ENCODE results near the gene RFTN1. TPM values are rescaled to one million over a fixed set of nuclear protein-coding genes. Genes with fewer than 3 reads are reported as not detected.

Gene RFTN1
- total and polyA plus RNA-seq, 9 of the 15 experiments (the other 6 are each of a cell fraction or from before 2014, with no cell fraction given): 0.08 to 0.51 (median 0.11) TPM; not detected in 6

DNA sequence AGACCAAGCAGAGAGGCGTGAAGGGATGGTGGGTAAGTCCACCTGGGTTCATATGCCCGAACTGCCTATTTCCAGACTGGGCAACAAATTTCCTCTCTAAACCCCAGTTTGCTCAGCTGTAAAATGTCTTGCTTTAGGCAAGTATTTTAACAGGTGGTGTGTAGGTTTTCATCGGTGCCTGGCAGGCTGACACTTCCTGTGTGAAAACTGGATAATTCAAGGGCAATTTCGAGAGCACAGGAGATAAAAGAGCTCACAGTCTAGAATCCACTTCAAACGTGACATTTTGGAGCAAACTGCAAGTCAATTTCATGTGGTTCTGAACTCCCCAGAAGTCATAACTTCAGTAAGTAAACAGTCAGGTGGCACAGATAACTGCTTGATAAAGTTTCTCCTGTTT is 136.3 kb downstream of the RFTN1 start (continued):
- TF ChIP-seq, protein P1, sequence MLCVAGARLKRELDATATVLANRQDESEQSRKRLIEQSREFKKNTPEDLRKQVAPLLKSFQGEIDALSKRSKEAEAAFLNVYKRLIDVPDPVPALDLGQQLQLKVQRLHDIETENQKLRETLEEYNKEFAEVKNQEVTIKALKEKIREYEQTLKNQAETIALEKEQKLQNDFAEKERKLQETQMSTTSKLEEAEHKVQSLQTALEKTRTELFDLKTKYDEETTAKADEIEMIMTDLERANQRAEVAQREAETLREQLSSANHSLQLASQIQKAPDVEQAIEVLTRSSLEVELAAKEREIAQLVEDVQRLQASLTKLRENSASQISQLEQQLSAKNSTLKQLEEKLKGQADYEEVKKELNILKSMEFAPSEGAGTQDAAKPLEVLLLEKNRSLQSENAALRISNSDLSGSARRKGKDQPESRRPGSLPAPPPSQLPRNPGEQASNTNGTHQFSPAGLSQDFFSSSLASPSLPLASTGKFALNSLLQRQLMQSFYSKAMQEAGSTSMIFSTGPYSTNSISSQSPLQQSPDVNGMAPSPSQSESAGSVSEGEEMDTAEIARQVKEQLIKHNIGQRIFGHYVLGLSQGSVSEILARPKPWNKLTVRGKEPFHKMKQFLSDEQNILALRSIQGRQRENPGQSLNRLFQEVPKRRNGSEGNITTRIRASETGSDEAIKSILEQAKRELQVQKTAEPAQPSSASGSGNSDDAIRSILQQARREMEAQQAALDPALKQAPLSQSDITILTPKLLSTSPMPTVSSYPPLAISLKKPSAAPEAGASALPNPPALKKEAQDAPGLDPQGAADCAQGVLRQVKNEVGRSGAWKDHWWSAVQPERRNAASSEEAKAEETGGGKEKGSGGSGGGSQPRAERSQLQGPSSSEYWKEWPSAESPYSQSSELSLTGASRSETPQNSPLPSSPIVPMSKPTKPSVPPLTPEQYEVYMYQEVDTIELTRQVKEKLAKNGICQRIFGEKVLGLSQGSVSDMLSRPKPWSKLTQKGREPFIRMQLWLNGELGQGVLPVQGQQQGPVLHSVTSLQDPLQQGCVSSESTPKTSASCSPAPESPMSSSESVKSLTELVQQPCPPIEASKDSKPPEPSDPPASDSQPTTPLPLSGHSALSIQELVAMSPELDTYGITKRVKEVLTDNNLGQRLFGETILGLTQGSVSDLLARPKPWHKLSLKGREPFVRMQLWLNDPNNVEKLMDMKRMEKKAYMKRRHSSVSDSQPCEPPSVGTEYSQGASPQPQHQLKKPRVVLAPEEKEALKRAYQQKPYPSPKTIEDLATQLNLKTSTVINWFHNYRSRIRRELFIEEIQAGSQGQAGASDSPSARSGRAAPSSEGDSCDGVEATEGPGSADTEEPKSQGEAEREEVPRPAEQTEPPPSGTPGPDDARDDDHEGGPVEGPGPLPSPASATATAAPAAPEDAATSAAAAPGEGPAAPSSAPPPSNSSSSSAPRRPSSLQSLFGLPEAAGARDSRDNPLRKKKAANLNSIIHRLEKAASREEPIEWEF (CRISPR knock-in tag; IDR thresholded peaks at IDR 0.05): no peak

DNA sequence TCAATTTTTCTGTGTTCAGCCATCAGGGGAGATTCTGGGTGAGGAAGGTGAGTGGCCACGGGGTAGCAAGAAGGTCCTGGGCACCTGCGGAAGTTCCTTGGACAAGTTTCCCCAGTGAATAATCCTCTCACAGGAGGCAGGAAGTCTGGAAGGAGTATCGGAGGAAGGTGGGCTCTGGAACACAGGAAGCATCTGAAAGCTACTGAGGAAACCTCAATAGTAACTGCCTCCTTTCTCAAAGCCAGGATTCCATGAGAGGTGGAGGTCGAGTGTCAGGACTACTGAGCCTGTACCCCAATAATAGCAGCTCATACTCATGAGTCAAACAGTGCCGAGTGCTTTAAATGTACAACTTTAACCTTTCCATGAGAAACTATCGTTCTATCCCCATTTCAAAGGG is 137.6 kb downstream of the RFTN1 start:
- Histone ChIP-seq H4K20me1 (replicated peaks; ENCODE audit: control insufficient read depth, insufficient read depth, low read length) (0 out of 2 replicates have a peak, but pooled peaks cover 4% of the 10 kb centered on the region), H3K36me3 (ENCODE audit: control insufficient read depth, insufficient read depth, low read length) (no peaks in the 10 kb centered on the region), H3K79me2 (ENCODE audit: control insufficient read depth, insufficient read depth, low read length) (no peaks in the 10 kb centered on the region), H3K4me1 (replicated peaks in 1 of 2; ENCODE audit: control insufficient read depth in 2 of 2, insufficient read depth in 2 of 2, low read length in 2 of 2) (peaks cover 0 to 3% of the 10 kb centered on the region in 2 experiments; a peak in 1 of 5 replicates), H3K9ac (ENCODE audit: insufficient read depth in 1 of 2, low read depth in 2 of 2, low read length in 2 of 2) (no peak overlapping the region), H2AFZ (ENCODE audit: low read depth, low read length) (no peak overlapping the region), H3K9me1 (ENCODE audit: control insufficient read depth, insufficient read depth, low read length) (no peaks in the 10 kb centered on the region), H3K4me3 (no peak overlapping the region), H3K9me3 (replicated peaks; ENCODE audit: control insufficient read depth, insufficient read depth, low read depth, low read length) (no peaks in the 10 kb centered on the region), H3K4me2 (ENCODE audit: insufficient read depth, low read length) (no peak overlapping the region), H3K27ac (ENCODE audit: extremely low read depth, low read depth, low read length) (no peak overlapping the region), H3K27me3 (ENCODE audit: control insufficient read depth in 2 of 2, insufficient read depth in 2 of 2, low read length in 2 of 2) (no peaks in the 10 kb centered on the region; a peak in 2 of 5 replicates)
- FAIRE-seq (no peak), DNase-seq (ENCODE audit: extremely low read depth in 1 of 4, low spot score in 3 of 4) (no peak), ATAC-seq (no peak)
- in situ Hi-C loops (cut with MboI) (no loop called here), intact Hi-C loops (cut with micrococcal nuclease) (no loop called here)
- TF ChIP-seq, protein P2, sequence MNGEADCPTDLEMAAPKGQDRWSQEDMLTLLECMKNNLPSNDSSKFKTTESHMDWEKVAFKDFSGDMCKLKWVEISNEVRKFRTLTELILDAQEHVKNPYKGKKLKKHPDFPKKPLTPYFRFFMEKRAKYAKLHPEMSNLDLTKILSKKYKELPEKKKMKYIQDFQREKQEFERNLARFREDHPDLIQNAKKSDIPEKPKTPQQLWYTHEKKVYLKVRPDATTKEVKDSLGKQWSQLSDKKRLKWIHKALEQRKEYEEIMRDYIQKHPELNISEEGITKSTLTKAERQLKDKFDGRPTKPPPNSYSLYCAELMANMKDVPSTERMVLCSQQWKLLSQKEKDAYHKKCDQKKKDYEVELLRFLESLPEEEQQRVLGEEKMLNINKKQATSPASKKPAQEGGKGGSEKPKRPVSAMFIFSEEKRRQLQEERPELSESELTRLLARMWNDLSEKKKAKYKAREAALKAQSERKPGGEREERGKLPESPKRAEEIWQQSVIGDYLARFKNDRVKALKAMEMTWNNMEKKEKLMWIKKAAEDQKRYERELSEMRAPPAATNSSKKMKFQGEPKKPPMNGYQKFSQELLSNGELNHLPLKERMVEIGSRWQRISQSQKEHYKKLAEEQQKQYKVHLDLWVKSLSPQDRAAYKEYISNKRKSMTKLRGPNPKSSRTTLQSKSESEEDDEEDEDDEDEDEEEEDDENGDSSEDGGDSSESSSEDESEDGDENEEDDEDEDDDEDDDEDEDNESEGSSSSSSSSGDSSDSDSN (IDR thresholded peaks at IDR 0.05; ENCODE audit: borderline replicate concordance in 1 of 2, low read depth in 2 of 2, low read length in 2 of 2): no peak
- TF ChIP-seq HDAC1 (IDR thresholded peaks at IDR 0.05): no peak
- no peak for TF ChIP-seq ZNF408 (CRISPR knock-in tag; IDR thresholded peaks at IDR 0.05; ENCODE audit: low read depth)
- TF ChIP-seq, protein P3, sequence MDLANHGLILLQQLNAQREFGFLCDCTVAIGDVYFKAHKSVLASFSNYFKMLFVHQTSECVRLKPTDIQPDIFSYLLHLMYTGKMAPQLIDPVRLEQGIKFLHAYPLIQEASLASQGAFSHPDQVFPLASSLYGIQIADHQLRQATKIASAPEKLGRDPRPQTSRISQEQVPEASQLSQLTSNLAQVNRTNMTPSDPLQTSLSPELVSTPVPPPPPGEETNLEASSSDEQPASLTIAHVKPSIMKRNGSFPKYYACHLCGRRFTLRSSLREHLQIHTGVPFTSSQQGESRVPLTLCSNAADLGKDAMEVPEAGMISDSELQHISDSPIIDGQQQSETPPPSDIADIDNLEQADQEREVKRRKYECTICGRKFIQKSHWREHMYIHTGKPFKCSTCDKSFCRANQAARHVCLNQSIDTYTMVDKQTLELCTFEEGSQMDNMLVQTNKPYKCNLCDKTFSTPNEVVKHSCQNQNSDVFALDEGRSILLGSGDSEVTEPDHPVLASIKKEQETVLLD (IDR thresholded peaks at IDR 0.05): no peak
- no peak for TF ChIP-seq RBM15 (IDR thresholded peaks at IDR 0.05; ENCODE audit: insufficient read depth, low read length)
- no peak for TF ChIP-seq MCM7 (IDR thresholded peaks at IDR 0.05)
- TF ChIP-seq PHB (CRISPR knock-in tag; IDR thresholded peaks at IDR 0.05): no peak
- 21% methylated on average over 6 of the region's 6 CpGs for WGBS (ENCODE audit: insufficient coverage, low coverage, missing lambda C conversion rate)
- no TSS peak for BruUV-seq (replicated peaks)
- CTCF ChIA-PET (ENCODE audit: low intra/inter-chr PET ratio): no interaction called here
- POLR2A ChIA-PET: interaction anchor here (0.7 kb wide), 1 partner anchor 12 kb away, joined by 3 read pairs; no protein-coding TSS in a partner anchor
